ENCODE data around the gene NGB.

- TF ChIP-seq HDAC6 (IDR thresholded peaks at IDR 0.05; ENCODE audit: low read depth, low read length) (no peak), POLR2A (IDR thresholded peaks at IDR 0.05; ENCODE audit: control extremely low read depth in 1 of 2, low read depth in 2 of 2, low read length in 2 of 2) (no peak), TAF1 (IDR thresholded peaks at IDR 0.05; ENCODE audit: low read depth, low read length) (no peak), EP300 (IDR thresholded peaks at IDR 0.05; ENCODE audit: borderline replicate concordance in 1 of 2, low read depth in 2 of 2, low read length in 2 of 2) (no peak), ZNF274 (IDR thresholded peaks at IDR 0.05; ENCODE audit: borderline replicate concordance, extremely low read depth, low read length) (no peak), CTCF (IDR thresholded peaks at IDR 0.05; ENCODE audit: control extremely low read depth in 1 of 3, insufficient read depth in 1 of 3, low read depth in 1 of 3, low read length in 3 of 3) (no peak), SIN3A (conservative IDR thresholded peaks at IDR 0.05 in 1 of 2, IDR thresholded peaks at IDR 0.05 in 1 of 2; ENCODE audit: low read depth in 1 of 2, low read length in 2 of 2) (no peak), MAFK (IDR thresholded peaks at IDR 0.05; ENCODE audit: low read depth, low read length) (no peak)
Observed at GRCh38 chr14:77268989-77269600, 1.9 kb downstream of the NGB start.

Measured in H1 (cell line).